Measurements from ENCODE around the gene RALGPS1.

GRCh38 chr9:127015921-127016512 lies 101.4 kb downstream of the RALGPS1 start:
- TF ChIP-seq CTCF (IDR thresholded peaks at IDR 0.05; ENCODE audit: low read depth, low read length): no peak
- TF ChIP-seq EZH2phosphoT487 (IDR thresholded peaks at IDR 0.05; ENCODE audit: low read depth): no peak

Measured in OCI-LY3 (cell line).